NCI-H1417 (cell line): ENCODE results near the gene SCGB3A1.

ENCODE experiments used
- DNase-seq, 3 experiments: peaks; one replicate each; lab custom pipeline; 2025; lab: John Stamatoyannopoulos, UW

SCGB3A1 gene

GRCh38 chr5:180625125-180625790 is 34.0 kb upstream of the SCGB3A1 start:
- no peak for DNase-seq

- no peak for DNase-seq
Measured at GRCh38 chr5:180624587-180624986, 33.3 kb upstream of the SCGB3A1 start.

DNA sequence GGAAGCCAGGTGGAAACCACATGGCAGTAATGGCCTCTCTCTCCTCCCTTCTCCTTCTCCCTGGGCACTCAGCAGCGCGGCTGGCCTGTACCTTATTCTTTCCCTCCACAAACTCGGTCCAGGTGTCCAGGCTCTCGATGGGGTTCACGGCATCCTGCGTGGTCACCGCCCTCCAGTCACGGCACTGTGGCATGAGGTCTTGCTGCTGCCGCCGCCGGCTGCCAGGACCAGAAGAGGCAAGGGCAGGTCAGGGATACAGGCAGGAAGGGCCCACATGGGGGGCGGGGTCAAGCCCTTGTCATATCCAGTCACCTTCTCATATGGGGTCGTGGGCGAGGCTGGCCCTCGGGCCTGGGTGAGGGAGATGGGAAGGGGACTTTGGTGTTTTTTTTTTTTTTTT is 32.5 kb upstream of the SCGB3A1 start:
- DNase-seq, result no peak

DNA sequence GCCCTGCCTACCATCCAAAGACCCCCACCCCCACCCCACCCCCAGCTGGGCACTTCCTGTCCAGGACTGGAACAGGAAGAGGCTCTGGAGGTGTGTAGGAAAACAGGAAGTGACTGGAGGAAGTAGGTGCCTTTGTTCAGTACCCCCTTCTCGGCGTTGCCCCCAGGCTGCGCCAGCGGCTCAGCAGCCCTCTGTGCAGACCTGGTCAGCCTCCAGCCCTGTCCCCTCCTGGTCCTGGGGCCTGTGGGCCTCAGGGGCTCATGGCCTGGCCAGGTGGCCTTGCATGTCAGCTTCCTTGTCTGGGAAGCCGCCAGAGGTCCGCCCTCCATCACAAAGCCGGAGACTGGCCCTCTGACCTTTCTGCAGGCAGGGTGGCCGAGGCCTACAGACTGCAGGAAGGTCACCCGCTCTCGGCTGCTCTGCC is 32.1 kb upstream of the SCGB3A1 start:
- DNase-seq, result no peak

GRCh38 chr5:180622910-180623309 is 31.6 kb upstream of the SCGB3A1 start:
- no peak for DNase-seq

DNA sequence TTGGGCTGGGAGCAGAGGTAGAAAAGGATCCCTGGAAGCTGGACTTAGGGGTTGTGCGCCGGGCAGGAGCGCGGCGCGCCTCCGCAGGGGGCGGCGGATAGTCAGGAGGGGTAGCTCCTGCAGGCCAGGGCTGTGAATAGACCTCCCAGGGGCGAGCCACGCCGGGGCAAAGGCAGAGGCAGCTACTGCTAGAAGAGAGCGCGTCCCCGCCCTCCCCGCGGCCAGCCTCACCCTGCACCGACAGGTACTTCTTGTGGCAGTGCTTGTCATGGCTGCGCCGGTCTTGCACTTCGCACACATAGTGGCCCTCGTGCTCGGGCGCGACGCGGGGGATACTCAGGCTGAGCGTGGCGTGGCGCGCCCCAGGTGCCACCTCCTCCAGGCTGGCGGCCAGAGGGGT is 30.0 kb upstream of the SCGB3A1 start:
- DNase-seq, result no peak

DNA sequence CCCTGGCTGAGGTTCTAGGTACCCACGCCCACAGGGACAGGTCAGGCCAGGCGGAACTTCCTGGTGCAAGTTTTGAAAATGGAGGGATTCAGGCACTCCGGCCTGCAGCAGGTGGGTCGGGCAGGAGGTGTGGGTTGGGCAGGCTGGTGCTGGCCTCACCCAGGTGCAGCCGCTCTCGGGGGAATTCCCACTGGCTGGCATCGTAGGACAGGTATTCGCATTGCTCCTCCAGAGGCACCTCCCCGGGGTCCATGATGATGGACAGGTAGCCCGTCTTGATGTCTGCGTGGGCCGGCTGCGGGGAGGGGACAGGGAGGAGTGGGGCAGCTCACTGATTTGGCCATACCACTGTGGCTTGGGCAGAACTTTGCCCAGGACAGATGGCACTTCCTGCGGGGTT is 28.7 kb upstream of the SCGB3A1 start:
- DNase-seq, result no peak

- no peak for DNase-seq
Measured at GRCh38 chr5:180619563-180619915, 28.2 kb upstream of the SCGB3A1 start.

GRCh38 chr5:180618829-180619562 is 27.7 kb upstream of the SCGB3A1 start:
- peak in 1 of 3 experiments; percentile 20 for DNase-seq

GRCh38 chr5:180618487-180618828 is 27.2 kb upstream of the SCGB3A1 start:
- DNase-seq, result no peak

GRCh38 chr5:180613814-180614188 is 22.5 kb upstream of the SCGB3A1 start:
- no peak for DNase-seq

DNA sequence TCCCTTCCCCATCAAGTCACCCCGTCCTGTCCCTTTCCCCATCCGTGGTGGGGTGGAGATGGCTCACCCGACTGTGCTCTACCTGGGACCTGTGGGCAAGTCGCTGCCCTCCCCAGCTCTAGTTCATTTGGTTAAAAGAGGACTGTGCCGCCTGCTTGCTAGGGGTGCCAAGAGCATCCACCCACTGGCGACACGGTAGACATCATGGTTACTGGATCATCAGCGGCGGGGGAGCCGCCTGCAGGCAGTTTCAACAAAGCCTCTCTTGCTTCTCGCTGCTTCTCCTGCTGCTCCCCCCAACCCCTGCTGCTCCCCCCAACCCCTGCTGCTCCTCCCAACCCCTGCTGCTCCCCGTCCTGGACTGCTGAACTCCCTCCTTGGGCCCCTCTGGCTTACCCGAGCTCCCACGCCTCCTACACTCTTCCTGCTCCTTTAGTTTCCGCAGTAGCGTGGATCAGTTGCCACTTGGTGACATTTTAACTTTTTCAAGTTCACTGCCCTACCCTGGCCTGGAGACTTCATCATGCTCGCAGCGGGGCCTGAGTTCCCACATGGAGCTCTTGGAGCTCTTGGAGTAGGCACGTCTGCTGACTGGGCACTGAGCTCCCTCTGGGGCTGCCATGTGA is 22.0 kb upstream of the SCGB3A1 start:
- no peak for DNase-seq

DNA sequence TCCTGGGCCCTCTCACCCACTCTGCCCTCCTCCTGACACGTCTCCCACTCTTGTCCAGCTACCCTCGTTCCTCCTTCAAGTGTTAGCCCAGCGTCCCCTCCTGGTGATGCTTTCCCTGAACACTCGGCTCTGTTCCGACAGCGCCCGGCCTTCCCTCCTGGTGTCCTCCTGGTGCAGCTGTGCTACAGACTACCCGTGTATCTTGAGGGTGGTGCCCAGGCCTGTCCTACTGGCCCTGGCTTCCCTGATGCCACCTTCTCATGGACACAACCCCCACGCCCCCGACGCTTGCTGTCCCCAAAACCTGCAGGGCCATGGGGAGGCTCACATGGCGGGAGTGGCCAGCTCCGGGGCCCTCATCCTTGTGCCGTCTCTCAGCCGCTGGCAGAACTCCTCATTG is 21.4 kb upstream of the SCGB3A1 start:
- no peak for DNase-seq

DNA sequence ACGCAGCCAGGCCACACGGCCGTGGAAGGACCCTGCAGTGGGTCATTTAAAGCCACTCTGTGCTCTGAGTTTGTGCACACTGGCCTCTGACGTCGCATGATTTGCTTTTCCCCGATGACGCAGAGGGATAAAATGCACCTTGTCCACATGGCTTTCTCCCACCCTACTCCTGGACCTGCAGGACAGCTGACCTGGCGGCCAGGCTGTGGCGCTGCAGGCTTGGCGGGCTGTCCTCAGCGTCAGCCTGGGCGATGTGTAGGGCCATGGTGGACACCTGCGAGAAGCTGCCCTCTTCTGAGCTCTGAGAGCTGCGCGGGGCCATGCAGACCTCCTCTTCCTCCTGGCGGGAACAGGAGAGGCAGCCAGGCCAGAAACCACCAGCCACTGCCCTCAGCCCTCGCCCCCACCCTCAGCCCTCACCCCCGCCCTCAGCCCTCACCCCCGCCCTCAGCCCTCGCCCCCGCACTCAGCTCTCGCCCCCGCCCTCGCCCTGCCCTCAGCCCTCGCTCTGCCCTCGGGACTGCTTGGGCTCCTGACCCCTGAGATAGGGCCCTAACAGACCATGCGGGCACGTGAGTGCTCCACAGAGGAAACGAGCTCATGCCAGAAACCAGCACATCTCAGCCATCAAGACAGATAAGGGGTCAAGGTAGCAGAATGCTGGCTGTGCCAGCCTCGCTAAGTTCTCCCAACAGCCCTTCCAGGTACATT is 20.0 kb upstream of the SCGB3A1 start:
- peak in 1 of 3 experiments; percentile 10 for DNase-seq

DNA sequence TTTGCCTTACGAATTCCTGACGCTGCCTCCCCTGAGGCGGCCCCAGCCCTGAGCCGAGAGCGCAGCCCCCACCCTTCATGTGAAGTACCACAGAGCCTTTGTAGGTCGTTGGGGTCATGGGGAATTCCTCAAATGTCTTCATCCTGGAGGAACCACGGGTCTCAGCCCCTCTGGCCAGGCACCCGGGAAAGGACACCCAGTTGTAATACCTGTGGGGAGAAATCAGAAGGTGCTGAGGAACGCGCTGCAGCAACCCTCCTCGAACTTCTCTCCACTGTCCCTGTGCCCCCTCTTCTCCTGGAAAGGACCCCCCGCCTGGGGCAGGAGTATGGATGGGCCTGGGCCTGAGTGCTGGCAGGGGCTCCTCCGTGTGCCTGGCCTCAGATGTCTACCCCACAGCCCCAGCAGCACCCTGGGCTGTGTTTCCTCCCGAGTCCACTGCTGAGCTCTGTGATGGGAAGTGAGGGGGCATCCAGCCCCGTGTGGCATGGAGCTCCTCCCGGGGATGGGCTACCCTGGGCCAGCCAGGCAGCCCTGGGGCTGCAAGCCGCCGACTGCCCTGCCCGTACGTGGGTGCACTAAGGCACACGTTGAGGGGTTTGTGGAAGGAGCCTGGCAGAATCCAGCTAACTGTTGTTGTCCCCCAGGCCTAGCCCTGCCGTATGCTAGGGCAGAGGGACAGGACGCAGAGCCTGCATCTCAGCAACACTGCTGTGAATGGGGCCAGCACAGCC is 18.7 kb upstream of the SCGB3A1 start:
- no peak for DNase-seq

GRCh38 chr5:180609386-180609785 is 18.1 kb upstream of the SCGB3A1 start:
- no peak for DNase-seq

GRCh38 chr5:180608572-180609310 is 17.4 kb upstream of the SCGB3A1 start:
- DNase-seq, result no peak

GRCh38 chr5:180607861-180608571 is 16.7 kb upstream of the SCGB3A1 start:
- no peak for DNase-seq

DNA sequence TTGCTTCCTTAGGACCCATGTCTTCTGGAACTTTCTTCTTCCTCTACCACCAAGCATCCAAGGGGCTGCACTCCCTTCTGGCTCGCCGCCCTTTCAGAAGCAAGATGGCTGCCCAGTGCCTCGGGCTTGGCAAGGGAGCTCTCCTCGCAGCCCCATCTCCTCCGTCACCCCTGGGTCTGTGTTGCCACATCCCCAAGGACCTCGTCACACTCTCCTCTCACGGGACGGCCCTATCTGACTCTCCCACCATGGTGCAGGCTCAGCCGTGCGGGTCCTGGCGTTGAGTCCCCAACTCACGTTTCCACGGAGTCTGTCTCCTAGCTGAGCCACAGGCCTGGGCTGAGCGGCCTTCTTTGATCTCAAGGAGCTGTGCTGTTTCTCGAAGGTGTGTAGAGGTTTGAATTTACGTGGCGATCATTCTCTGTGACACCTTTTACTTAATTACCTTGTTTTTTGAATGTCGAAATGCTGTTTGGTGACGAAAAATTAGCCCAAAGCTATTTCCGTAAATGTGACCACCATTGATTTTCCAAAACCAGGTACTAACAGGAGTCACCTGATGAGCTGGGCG is 15.0 kb upstream of the SCGB3A1 start:
- no peak for DNase-seq

DNA sequence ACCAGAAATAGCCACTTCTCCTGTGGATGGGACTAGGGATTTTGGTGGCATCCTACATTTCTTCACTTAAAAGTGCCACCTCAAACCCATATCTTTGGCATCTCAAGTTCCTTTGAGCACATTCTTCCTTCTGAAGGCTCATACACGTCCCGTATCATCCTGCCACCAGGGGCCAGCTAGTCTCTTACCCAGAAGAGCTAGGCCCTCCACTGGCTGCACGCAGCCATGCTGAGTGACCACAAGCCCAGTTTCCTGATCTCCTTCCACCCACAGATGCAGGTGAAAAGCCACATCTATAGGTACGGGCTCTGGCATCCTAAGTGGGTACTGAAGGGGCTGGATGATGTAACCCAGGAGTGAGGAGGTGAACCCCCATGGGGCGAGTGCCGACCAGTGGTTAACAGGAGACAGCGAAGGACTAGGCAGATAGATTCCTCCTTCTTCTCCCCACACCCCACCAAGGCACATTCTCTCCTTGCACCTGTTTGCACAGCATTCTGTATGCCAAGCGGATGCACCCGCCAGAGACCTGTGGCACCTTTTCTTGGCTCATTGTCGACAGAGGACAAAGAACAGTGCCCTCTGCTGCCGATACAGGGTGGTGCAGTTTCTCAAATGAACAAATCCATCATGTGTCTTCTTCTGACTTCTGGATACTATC is 14.4 kb upstream of the SCGB3A1 start:
- peak in 2 of 3 experiments; percentile 18 to 56 for DNase-seq
